ENCODE results near the gene MBD1. TPM values are rescaled to one million over a fixed set of nuclear protein-coding genes. Genes with fewer than 3 reads are reported as not detected.

MBD1 gene
- total and polyA plus RNA-seq, 2 of the 13 experiments (the other 11 are each of a cell fraction or from before 2014, with no cell fraction given) = 25.5 to 28.6 TPM

DNA sequence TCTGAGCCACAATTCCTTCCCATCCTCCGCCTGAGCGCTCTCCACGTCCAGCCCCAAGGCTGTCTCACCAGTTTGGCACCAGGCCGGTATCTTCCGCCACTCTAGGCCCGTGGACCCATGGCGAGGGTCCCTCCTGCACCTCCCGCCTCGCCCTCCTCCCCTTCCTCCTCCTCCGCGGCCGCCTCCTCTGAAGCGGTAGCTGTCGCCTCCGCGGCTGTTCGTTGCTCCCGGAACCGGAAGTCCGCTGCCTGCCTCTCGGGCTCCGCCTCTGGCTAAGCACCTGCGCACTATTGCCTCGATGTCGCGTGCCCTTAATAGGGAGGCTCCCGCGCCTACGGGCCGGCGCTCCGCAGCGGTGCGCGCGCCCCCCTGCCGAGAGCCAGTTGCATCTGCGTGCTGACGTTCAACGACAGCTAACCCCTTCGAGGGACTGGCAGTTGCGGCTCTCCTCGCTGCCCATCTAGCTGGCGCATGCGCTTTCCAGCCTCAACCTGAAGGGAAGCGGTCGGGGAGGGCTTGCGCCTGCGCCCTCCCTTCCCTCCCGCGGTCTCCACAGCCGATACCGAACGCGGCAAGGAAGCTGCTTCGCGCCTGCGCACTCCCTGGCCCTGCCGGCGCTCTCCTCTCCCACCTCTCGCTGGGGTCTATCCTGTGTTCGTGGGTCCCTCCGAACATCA lies at the start of gene MBD1 (continued):
- TF ChIP-seq, protein P1, sequence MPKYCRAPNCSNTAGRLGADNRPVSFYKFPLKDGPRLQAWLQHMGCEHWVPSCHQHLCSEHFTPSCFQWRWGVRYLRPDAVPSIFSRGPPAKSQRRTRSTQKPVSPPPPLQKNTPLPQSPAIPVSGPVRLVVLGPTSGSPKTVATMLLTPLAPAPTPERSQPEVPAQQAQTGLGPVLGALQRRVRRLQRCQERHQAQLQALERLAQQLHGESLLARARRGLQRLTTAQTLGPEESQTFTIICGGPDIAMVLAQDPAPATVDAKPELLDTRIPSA (CRISPR knock-in tag; IDR thresholded peaks at IDR 0.05; ENCODE audit: borderline replicate concordance) = 0 out of 2 replicates have a peak, but pooled peaks have one; percentile 71
- TF ChIP-seq, protein P2, sequence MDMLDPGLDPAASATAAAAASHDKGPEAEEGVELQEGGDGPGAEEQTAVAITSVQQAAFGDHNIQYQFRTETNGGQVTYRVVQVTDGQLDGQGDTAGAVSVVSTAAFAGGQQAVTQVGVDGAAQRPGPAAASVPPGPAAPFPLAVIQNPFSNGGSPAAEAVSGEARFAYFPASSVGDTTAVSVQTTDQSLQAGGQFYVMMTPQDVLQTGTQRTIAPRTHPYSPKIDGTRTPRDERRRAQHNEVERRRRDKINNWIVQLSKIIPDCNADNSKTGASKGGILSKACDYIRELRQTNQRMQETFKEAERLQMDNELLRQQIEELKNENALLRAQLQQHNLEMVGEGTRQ (IDR thresholded peaks at IDR 0.05; ENCODE audit: low read depth, low read length) = no peak
- TF ChIP-seq, protein P2 (CRISPR knock-in tag; IDR thresholded peaks at IDR 0.05; ENCODE audit: borderline replicate concordance) = no peak; the same call in 1 of the 2 replicates
- TF ChIP-seq, protein P3, sequence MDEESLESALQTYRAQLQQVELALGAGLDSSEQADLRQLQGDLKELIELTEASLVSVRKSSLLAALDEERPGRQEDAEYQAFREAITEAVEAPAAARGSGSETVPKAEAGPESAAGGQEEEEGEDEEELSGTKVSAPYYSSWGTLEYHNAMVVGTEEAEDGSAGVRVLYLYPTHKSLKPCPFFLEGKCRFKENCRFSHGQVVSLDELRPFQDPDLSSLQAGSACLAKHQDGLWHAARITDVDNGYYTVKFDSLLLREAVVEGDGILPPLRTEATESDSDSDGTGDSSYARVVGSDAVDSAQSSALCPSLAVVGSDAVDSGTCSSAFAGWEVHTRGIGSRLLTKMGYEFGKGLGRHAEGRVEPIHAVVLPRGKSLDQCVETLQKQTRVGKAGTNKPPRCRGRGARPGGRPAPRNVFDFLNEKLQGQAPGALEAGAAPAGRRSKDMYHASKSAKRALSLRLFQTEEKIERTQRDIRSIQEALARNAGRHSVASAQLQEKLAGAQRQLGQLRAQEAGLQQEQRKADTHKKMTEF (CRISPR knock-in tag; IDR thresholded peaks at IDR 0.05) = peak; percentile 78
- TF ChIP-seq PTBP1 (IDR thresholded peaks at IDR 0.05; ENCODE audit: low read depth, low read length, poor library complexity, severe bottlenecking) = no peak
- no peak for TF ChIP-seq GABPA (IDR thresholded peaks at IDR 0.05; ENCODE audit: low read depth, low read length)
- TF ChIP-seq GABPA (CRISPR knock-in tag; IDR thresholded peaks at IDR 0.05; ENCODE audit: low read depth) = peak; percentile 99
- TF ChIP-seq, protein P4, sequence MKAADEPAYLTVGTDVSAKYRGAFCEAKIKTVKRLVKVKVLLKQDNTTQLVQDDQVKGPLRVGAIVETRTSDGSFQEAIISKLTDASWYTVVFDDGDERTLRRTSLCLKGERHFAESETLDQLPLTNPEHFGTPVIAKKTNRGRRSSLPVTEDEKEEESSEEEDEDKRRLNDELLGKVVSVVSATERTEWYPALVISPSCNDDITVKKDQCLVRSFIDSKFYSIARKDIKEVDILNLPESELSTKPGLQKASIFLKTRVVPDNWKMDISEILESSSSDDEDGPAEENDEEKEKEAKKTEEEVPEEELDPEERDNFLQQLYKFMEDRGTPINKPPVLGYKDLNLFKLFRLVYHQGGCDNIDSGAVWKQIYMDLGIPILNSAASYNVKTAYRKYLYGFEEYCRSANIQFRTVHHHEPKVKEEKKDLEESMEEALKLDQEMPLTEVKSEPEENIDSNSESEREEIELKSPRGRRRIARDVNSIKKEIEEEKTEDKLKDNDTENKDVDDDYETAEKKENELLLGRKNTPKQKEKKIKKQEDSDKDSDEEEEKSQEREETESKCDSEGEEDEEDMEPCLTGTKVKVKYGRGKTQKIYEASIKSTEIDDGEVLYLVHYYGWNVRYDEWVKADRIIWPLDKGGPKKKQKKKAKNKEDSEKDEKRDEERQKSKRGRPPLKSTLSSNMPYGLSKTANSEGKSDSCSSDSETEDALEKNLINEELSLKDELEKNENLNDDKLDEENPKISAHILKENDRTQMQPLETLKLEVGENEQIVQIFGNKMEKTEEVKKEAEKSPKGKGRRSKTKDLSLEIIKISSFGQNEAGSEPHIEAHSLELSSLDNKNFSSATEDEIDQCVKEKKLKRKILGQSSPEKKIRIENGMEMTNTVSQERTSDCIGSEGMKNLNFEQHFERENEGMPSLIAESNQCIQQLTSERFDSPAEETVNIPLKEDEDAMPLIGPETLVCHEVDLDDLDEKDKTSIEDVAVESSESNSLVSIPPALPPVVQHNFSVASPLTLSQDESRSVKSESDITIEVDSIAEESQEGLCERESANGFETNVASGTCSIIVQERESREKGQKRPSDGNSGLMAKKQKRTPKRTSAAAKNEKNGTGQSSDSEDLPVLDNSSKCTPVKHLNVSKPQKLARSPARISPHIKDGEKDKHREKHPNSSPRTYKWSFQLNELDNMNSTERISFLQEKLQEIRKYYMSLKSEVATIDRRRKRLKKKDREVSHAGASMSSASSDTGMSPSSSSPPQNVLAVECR (CRISPR knock-in tag; IDR thresholded peaks at IDR 0.05; ENCODE audit: borderline replicate concordance) = peak; percentile 98
- TF ChIP-seq AGO2 (optimal IDR thresholded peaks at IDR 0.05; ENCODE audit: low read depth, low read length) = peak; percentile 82
- TF ChIP-seq, protein P5, sequence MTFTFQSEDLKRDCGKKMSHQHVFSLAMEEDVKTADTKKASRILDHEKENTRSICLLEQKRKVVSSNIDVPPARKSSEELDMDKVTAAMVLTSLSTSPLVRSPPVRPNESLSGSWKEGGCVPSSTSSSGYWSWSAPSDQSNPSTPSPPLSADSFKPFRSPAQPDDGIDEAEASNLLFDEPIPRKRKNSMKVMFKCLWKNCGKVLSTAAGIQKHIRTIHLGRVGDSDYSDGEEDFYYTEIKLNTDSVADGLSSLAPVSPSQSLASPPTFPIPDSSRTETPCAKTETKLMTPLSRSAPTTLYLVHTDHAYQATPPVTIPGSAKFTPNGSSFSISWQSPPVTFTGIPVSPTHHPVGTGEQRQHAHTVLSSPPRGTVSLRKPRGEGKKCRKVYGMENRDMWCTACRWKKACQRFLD (CRISPR knock-in tag; IDR thresholded peaks at IDR 0.05; ENCODE audit: borderline replicate concordance) = no peak
- TF ChIP-seq ZKSCAN1 (IDR thresholded peaks at IDR 0.05; ENCODE audit: low read length) = no peak
- no peak for TF ChIP-seq NR1H2 (CRISPR knock-in tag; IDR thresholded peaks at IDR 0.05; ENCODE audit: borderline replicate concordance, low read depth)
- TF ChIP-seq SRF (IDR thresholded peaks at IDR 0.05; ENCODE audit: low read depth, low read length) = peak; percentile 69; the same call in 1 of the 2 replicates
- TF ChIP-seq FOXP1 (IDR thresholded peaks at IDR 0.05) = no peak
- no peak for TF ChIP-seq FOXP1 (CRISPR knock-in tag; IDR thresholded peaks at IDR 0.05)
- peak; percentile 43; the same call in 1 of the 2 replicates for TF ChIP-seq MTA1 (CRISPR knock-in tag; IDR thresholded peaks at IDR 0.05; ENCODE audit: borderline replicate concordance)
- TF ChIP-seq AGO1 (IDR thresholded peaks at IDR 0.05; ENCODE audit: low read depth, low read length, poor library complexity, severe bottlenecking) = peak; percentile 82
- peak; percentile 89 for TF ChIP-seq POLR2G (IDR thresholded peaks at IDR 0.05; ENCODE audit: low read depth, low read length)
- TF ChIP-seq HOXA7 (CRISPR knock-in tag; IDR thresholded peaks at IDR 0.05) = no peak
- TF ChIP-seq EED (CRISPR knock-in tag; IDR thresholded peaks at IDR 0.05) = no peak

Data from HepG2 (cell line).